Transverse colon (tissue), 4 donors: ENCODE data around the gene USP53. TPM values are rescaled to one million over a fixed set of nuclear protein-coding genes. Genes with fewer than 3 reads are reported as not detected.

ENCODE experiments used
- DNase-seq: peaks from one replicate; pipeline ENCODE4 v3.0.0-alpha.2; 2019
- H3K27ac ChIP-seq, 4 donors: fragments of 200-600 bp; sonication (generic); 2 replicates each; pipeline ENCODE4 v1.5.1; 2016 to 2018; ENCODE audit warnings: inconsistent platforms in 4 of 4
- H3K27me3 ChIP-seq: fragments of 200-600 bp; sonication (generic); 2 replicates; pipeline ENCODE4 v1.5.1; 2017; ENCODE audit warnings: inconsistent platforms
- H3K36me3 ChIP-seq, 4 donors: fragments of 200-600 bp; sonication (generic); 2 replicates each; pipeline ENCODE4 v1.5.1; 2017 to 2019; ENCODE audit warnings: inconsistent platforms in 4 of 4
- H3K4me1 ChIP-seq, 4 donors: fragments of 200-600 bp; sonication (generic); 2 replicates each; pipeline ENCODE4 v1.5.1; 2017 to 2020; ENCODE audit warnings: inconsistent platforms in 4 of 4
- H3K4me3 ChIP-seq, 4 donors: fragments of 200-600 bp; sonication (generic); 1 replicate in 1 of 4; 2 replicates in 3 of 4; pipeline versions ENCODE4 v1.5.1 to v1.6.1; 2017 to 2019; ENCODE audit warnings: inconsistent platforms in 4 of 4
- H3K9me3 ChIP-seq, 2 donors: fragments of 200-600 bp; sonication (generic); 2 replicates each; pipeline ENCODE4 v1.5.1; 2017 to 2019; ENCODE audit warnings: inconsistent platforms in 2 of 2
- CTCF ChIP-seq, 5 experiments: fragments of 200-600 bp in 3 of 5; fragments of 450-650 bp in 2 of 5; sonication (generic) in 3 of 5; IDR thresholded peaks; 1 replicate in 2 of 5; 2 replicates in 3 of 5; pipeline ENCODE4 v1.5.1; 2016 to 2017; ENCODE audit warnings: antibody characterized with exemption in 5 of 5, inconsistent platforms in 3 of 5, mild to moderate bottlenecking in 2 of 5, moderate library complexity in 1 of 5
- EP300 ChIP-seq: sonication (generic); formaldehyde crosslinking; IDR thresholded peaks from one replicate; pipeline ENCODE4 v1.6.1; 2017; ENCODE audit warnings: antibody characterized with exemption, low read depth
- POLR2A ChIP-seq: fragments of 450-650 bp; IDR thresholded peaks from one replicate; pipeline ENCODE4 v1.6.1; 2016; ENCODE audit warnings: antibody characterized with exemption, mild to moderate bottlenecking, moderate library complexity
- POLR2AphosphoS5 ChIP-seq, 3 donors: sonication (generic); formaldehyde crosslinking; IDR thresholded peaks; one replicate each; pipeline ENCODE4 v1.6.1; 2016; ENCODE audit warnings: antibody characterized with exemption in 3 of 3
- WGBS, 2 donors: methylation state at CpG; one replicate each; pipeline ENCODE4 v1.1.5; 2018; ENCODE audit warnings: low coverage in 1 of 2; 5-methylcytosine and 5-hydroxymethylcytosine counted together
- in situ Hi-C, 4 donors: fragments of 200-750 bp; cut with MboI; loops; one replicate each; pipeline versions ENCODE4 v1.15.0 to v1.15.1; 2017; ENCODE audit warnings: low sequenced_read_pairs in 3 of 4, low pct_ligation_motif_present in 1 of 4, low pct_unique_long_range_greater_than_20kb in 1 of 4
- intact Hi-C: fragments of 100-400 bp; cut with DNase I; formaldehyde crosslinking; loops from one replicate; pipeline ENCODE4 v1.15.1; 2023; ENCODE audit warnings: low total_unique reads
- total RNA-seq, 4 donors: library from RNA; depleted of rRNA; stranded (reverse); fragments of >200 nt; gene quantifications; one replicate each; pipeline ENCODE4 v1.1.0, GENCODE V29; 2016

Gene USP53
- total RNA-seq, 4 donors from 2014 or later: 71.4 to 165 (median 98.5) TPM

GRCh38 chr4:119281393-119281792 lies 68.9 kb downstream of the USP53 start:
- H3K9me3 ChIP-seq: no peaks in the 10 kb centered on the region
- no peaks in the 10 kb centered on the region for H3K36me3 ChIP-seq
- in situ Hi-C loops (loop anchor here in 1 of 4 donors (25.0 kb wide), 1 partner anchor 544 kb away; no protein-coding TSS in a partner anchor), intact Hi-C loops (loop anchor here (10.0 kb wide), 1 partner anchor 237 kb away; no protein-coding TSS in a partner anchor)
- H3K27ac ChIP-seq: no peak overlapping the region
- DNase-seq: no peak
- no peaks in the 10 kb centered on the region for H3K27me3 ChIP-seq
- H3K4me3 ChIP-seq: no peak overlapping the region
- peaks cover 0 to 26% (median 16%) of the 10 kb centered on the region in 4 donors for H3K4me1 ChIP-seq
- no peak for TF ChIP-seq CTCF (IDR thresholded peaks at IDR 0.05)
- TF ChIP-seq POLR2A: no peak
- no peak for TF ChIP-seq POLR2AphosphoS5 (IDR thresholded peaks at IDR 0.05)
- no peak for TF ChIP-seq EP300
- WGBS, 2 donors: 73 to 83% methylated on average over 2 of the region's 2 CpGs

DNA sequence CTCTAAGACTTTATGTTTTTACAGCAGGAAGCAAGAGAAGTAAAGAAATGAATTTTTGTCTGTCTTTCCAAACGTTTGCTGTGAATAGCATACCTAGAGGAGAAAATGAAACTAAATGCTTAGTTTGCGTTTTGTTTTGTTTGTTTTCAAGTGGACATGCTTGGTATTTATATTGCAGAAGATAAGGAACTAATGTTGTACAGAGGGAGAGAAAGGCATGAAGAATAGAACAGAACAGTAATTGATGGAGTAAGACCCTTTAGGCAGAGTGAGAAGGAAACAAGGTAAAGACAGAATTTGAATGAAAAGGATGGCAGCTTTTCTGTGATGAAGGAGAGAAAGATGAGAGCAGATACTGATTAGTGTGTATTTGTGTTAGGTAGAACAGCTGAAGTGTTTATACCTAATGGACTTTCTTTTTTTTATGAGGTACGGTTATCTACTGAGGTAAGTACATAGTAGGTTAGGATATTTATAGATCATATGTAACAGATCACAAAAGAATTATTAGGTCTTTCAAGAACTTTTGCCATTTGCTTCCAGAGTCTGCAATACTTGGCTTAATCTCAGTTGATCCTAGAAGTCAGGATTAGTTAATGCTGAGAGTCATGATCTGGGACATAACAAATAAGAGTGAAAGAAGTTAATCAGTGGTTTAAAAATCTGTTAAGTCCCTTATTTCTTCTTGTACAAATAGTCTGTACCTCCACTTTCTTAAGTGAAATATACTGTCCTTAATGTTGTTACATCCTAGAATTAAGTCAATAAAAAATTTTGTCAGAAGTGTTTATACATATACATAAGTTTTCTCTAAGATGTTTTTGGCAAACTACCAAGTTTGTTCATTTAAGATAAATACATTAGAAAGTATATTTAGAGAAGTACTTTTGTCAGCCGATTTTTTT lies 72.6 kb downstream of the USP53 start:
- WGBS, 2 donors: 13 to 16% methylated on average over 4 of the region's 4 CpGs
- H3K36me3 ChIP-seq: no peaks in the 10 kb centered on the region
- no peak for DNase-seq
- H3K9me3 ChIP-seq: no peaks in the 10 kb centered on the region
- H3K27ac ChIP-seq: peak overlapping the region; percentile 30 to 49 (median 41)
- no peaks in the 10 kb centered on the region for H3K27me3 ChIP-seq
- H3K4me3 ChIP-seq: peak overlapping the region in 1 of 4 donors; percentile 2
- peaks cover 0 to 28% (median 16%) of the 10 kb centered on the region in 4 donors for H3K4me1 ChIP-seq
- no peak for TF ChIP-seq POLR2A
- peak in 2 of 5 experiments; percentile 47 to 55 for TF ChIP-seq CTCF (IDR thresholded peaks at IDR 0.05)
- intact Hi-C loops: loop anchor here (10.0 kb wide), 1 partner anchor 240 kb away; no protein-coding TSS in a partner anchor
- in situ Hi-C loops: loop anchor here in 1 of 4 donors (5.0 to 25.0 kb wide), 2 partner anchors 243 to 548 kb away; no protein-coding TSS in a partner anchor

DNA sequence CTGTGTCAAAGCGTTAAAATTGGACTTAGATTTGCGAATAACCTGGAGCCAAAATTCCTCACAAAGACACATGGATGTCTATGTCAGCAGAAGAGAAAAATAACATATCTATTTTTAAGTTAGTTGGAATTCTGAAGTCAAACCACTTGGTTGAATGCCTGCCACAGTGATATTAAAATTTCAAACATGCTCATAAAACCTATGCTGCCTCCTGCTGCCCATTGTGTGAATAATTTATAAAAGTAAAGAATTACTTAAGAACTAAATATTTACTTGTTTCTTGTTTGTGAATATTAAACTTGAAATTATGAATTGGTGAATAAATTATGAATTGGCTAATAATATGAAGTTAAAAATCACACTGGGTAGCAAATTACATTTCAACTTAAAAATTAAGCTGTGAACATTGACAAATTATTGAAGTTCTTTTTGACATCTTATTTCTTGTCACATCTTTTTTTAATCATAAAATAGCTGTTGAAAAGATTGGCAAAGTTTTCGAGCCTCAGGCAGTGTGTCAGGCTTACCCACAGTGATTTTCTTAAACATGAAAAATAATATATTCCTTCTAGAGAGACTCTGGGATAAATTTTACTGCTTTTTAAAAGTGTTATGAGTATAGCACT lies 74.0 kb downstream of the USP53 start:
- no peak for DNase-seq
- in situ Hi-C loops (loop anchor here in 1 of 4 donors (5.0 to 25.0 kb wide), 2 partner anchors 244 to 549 kb away; no protein-coding TSS in a partner anchor), intact Hi-C loops (loop anchor here (10.0 kb wide), 1 partner anchor 242 kb away; no protein-coding TSS in a partner anchor)
- H3K4me1 ChIP-seq: peaks cover 0 to 28% (median 16%) of the 10 kb centered on the region in 4 donors
- no peaks in the 10 kb centered on the region for H3K36me3 ChIP-seq
- TF ChIP-seq POLR2AphosphoS5 (IDR thresholded peaks at IDR 0.05) (no peak), CTCF (IDR thresholded peaks at IDR 0.05) (peak; percentile 48 to 76 (median 56))
- H3K4me3 ChIP-seq: no peak overlapping the region
- H3K27me3 ChIP-seq: no peaks in the 10 kb centered on the region
- WGBS, 2 donors: 54 to 65% methylated on average over 3 of the region's 3 CpGs
- no peaks in the 10 kb centered on the region for H3K9me3 ChIP-seq
- peak overlapping the region in 1 of 4 donors; percentile 49 for H3K27ac ChIP-seq

DNA sequence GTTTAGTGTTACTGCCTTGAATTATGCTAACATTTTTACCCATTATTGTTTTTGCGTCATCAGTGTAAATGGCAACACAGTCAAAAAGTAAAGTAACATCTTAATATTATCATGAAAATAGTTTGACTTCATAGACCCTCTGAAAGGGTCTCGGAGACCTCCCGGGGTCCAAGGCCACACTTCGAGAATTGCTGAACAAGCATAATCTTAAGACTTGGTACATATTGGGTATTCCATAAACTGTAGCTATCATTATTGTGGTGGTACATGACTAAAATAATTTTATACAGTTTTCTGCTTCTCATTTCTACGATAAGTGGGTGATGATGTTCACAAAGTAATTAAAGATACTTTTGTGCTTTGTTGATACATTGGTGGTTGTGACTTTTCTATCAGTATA lies 76.8 kb downstream of the USP53 start:
- WGBS, 2 donors: 94 to 100% methylated on average over 3 to 5 of the region's 5 CpGs
- Histone ChIP-seq H3K27me3 (no peaks in the 10 kb centered on the region), H3K4me1 (peaks cover 0 to 22% (median 12%) of the 10 kb centered on the region in 4 donors), H3K9me3 (no peaks in the 10 kb centered on the region), H3K4me3 (no peak overlapping the region), H3K36me3 (peaks cover 0 to 16% (median 5%) of the 10 kb centered on the region in 4 donors), H3K27ac (no peak overlapping the region)
- no peak for DNase-seq
- in situ Hi-C loops (loop anchor here in 1 of 4 donors (5.0 to 25.0 kb wide), 2 partner anchors 247 to 552 kb away; no protein-coding TSS in a partner anchor), intact Hi-C loops (loop anchor here (10.0 kb wide), 1 partner anchor 245 kb away; no protein-coding TSS in a partner anchor)
- no peak for TF ChIP-seq POLR2A
- no peak for TF ChIP-seq POLR2AphosphoS5 (IDR thresholded peaks at IDR 0.05)
